Measurements from ENCODE around the gene CAMK2B.

DNA sequence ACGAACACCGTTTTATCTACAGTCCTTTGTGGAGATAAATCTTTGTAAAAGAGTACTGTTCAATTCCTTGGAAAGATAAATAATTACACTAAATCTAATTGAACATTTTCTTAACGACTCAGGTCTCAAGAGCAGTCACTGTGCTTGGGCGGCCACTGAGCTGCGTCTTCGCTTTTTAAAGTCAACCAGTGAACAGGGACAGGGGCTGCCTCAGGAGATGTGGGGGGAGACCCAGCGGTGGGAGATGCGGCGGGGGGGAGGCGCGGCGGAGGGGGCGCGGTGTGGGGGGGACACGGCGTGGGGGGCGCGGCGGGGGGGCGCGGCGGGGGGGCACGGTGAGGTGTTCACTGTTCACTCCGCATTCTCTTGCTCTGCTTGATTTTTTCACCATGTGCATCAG, 39.8 kb downstream of the CAMK2B start:
- TF ChIP-seq, protein P1, sequence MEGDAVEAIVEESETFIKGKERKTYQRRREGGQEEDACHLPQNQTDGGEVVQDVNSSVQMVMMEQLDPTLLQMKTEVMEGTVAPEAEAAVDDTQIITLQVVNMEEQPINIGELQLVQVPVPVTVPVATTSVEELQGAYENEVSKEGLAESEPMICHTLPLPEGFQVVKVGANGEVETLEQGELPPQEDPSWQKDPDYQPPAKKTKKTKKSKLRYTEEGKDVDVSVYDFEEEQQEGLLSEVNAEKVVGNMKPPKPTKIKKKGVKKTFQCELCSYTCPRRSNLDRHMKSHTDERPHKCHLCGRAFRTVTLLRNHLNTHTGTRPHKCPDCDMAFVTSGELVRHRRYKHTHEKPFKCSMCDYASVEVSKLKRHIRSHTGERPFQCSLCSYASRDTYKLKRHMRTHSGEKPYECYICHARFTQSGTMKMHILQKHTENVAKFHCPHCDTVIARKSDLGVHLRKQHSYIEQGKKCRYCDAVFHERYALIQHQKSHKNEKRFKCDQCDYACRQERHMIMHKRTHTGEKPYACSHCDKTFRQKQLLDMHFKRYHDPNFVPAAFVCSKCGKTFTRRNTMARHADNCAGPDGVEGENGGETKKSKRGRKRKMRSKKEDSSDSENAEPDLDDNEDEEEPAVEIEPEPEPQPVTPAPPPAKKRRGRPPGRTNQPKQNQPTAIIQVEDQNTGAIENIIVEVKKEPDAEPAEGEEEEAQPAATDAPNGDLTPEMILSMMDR (conservative IDR thresholded peaks at IDR 0.05) = no peak
- no peak for TF ChIP-seq ZFX (IDR thresholded peaks at IDR 0.05)
